Measurements from ENCODE around the gene RGS8. TPM values are rescaled to one million over a fixed set of nuclear protein-coding genes. Genes with fewer than 3 reads are reported as not detected.

Gene RGS8
- not detected for total RNA-seq
- long read RNA-seq = 0 reads

DNA sequence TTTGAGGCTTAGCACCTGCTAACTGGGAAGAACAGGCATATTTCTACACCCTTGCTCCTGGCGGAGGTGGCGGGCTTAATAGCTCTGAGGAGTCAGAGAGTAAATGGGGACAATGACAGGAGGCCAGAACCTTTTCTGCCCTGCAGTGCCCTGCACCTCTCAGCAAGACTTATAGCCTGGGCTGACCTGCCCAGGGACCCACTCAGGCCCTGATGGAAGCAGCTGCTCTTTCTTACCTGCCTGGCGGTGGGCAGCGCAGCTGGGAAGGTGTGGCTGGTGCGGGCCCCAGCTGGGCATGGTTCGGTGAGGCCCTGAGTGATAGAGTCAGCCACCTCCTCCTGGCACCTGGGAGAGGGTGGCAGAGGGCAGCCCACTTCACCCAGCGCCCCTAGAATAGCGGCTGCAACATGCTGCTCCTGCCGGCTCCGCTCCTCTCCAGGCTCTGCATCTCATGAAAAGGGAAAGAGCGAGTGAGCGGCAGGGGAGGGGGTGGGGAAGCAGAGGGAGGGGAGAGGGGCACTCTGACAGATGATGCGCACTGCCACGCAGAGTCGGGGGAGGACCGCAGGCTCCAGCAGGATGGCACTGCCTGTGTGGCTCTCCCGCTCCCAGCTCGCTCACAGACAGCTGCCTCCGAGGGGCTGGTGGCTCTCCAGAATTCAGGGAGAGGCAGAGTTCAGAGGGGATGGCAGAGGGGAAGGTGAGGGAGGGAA lies at the start of gene RGS8:
RGS8 (minus strand) TSS at position 472 of the 713 bp plus-strand sequence. CDS start 14,938 bp downstream, outside the sequence.
- 64% methylated on average over 11 of the region's 19 CpGs for WGBS (ENCODE audit: insufficient coverage, low coverage, low lambda C conversion rate, missing lambda C conversion rate)
- DNase-seq (no peak), ATAC-seq (peak in 1 of 4 donors; percentile 29)
- no peak within 1 kb of the TSS for H3K4me3 ChIP-seq
- H3K36me3 ChIP-seq = no peaks in the 10 kb centered on the region
- no peaks in the 10 kb centered on the region for H3K9me3 ChIP-seq
- H3K27me3 ChIP-seq = no peaks in the 10 kb centered on the region
- intact Hi-C loops (cut with DNase I) = no loop called here
- TF ChIP-seq, protein P1, sequence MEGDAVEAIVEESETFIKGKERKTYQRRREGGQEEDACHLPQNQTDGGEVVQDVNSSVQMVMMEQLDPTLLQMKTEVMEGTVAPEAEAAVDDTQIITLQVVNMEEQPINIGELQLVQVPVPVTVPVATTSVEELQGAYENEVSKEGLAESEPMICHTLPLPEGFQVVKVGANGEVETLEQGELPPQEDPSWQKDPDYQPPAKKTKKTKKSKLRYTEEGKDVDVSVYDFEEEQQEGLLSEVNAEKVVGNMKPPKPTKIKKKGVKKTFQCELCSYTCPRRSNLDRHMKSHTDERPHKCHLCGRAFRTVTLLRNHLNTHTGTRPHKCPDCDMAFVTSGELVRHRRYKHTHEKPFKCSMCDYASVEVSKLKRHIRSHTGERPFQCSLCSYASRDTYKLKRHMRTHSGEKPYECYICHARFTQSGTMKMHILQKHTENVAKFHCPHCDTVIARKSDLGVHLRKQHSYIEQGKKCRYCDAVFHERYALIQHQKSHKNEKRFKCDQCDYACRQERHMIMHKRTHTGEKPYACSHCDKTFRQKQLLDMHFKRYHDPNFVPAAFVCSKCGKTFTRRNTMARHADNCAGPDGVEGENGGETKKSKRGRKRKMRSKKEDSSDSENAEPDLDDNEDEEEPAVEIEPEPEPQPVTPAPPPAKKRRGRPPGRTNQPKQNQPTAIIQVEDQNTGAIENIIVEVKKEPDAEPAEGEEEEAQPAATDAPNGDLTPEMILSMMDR (IDR thresholded peaks at IDR 0.05) = no peak
- H3K27ac ChIP-seq = no peak within 1 kb of the TSS
- H3K4me1 ChIP-seq = no peaks in the 10 kb centered on the region

- Histone ChIP-seq H3K4me3 (no peak overlapping the region), H3K27me3 (no peaks in the 10 kb centered on the region), H3K27ac (no peak overlapping the region), H3K4me1 (no peaks in the 10 kb centered on the region), H3K9me3 (no peaks in the 10 kb centered on the region), H3K36me3 (no peaks in the 10 kb centered on the region)
- intact Hi-C loops (cut with DNase I) = no loop called here
- no peak for DNase-seq
- 55% methylated on average over 4 of the region's 4 CpGs for WGBS (ENCODE audit: insufficient coverage, low coverage, low lambda C conversion rate, missing lambda C conversion rate)
- TF ChIP-seq POLR2A (IDR thresholded peaks at IDR 0.05) = no peak
- TF ChIP-seq, protein P1 (IDR thresholded peaks at IDR 0.05) = no peak
- no peak for ATAC-seq
Measured at GRCh38 chr1:182731852-182732575, 47.6 kb upstream of the RGS8 start.

GRCh38 chr1:182726912-182727311 lies 42.5 kb upstream of the RGS8 start:
- no peaks in the 10 kb centered on the region for H3K4me1 ChIP-seq
- 100% methylated on average over 1 of the region's 1 CpG for WGBS (ENCODE audit: insufficient coverage, low coverage, low lambda C conversion rate, missing lambda C conversion rate)
- no peak overlapping the region for H3K27ac ChIP-seq
- intact Hi-C loops (cut with DNase I) = no loop called here
- DNase-seq (no peak), ATAC-seq (no peak)
- H3K9me3 ChIP-seq = no peaks in the 10 kb centered on the region
- H3K36me3 ChIP-seq = no peaks in the 10 kb centered on the region
- no peak for TF ChIP-seq POLR2A (IDR thresholded peaks at IDR 0.05)
- TF ChIP-seq, protein P1 (IDR thresholded peaks at IDR 0.05) = no peak
- no peak overlapping the region for H3K4me3 ChIP-seq
- H3K27me3 ChIP-seq = no peaks in the 10 kb centered on the region

- Histone ChIP-seq H3K4me3 (no peak overlapping the region), H3K36me3 (no peaks in the 10 kb centered on the region), H3K27me3 (no peaks in the 10 kb centered on the region), H3K27ac (no peak overlapping the region), H3K4me1 (no peaks in the 10 kb centered on the region), H3K9me3 (no peaks in the 10 kb centered on the region)
- TF ChIP-seq POLR2A (IDR thresholded peaks at IDR 0.05) = no peak
- TF ChIP-seq, protein P1 (IDR thresholded peaks at IDR 0.05) = no peak
- no peak for ATAC-seq
- intact Hi-C loops (cut with DNase I) = no loop called here
- DNase-seq = no peak
- WGBS (ENCODE audit: insufficient coverage, low coverage, low lambda C conversion rate, missing lambda C conversion rate) = 78% methylated on average over 6 of the region's 8 CpGs
Measured at GRCh38 chr1:182725259-182726255, 41.2 kb upstream of the RGS8 start.
